GM19043 (cell line): Measurements from ENCODE around the gene MVP.

ENCODE experiments used
- ATAC-seq: cut with Tn5 transposase; IDR thresholded peaks from one replicate; pipeline ENCODE4 v1.9.1; 2021; ENCODE audit warnings: low read depth; ENCODE audit not compliant: unreplicated experiment

Gene MVP

GRCh38 chr16:29840240-29840639 lies 20.0 kb downstream of the MVP start:
- no peak for ATAC-seq

- no peak for ATAC-seq
Observed at GRCh38 chr16:29841631-29842030, 21.4 kb downstream of the MVP start.

GRCh38 chr16:29842732-29843346 lies 22.6 kb downstream of the MVP start:
- ATAC-seq = no peak

GRCh38 chr16:29843931-29844330 lies 23.7 kb downstream of the MVP start:
- ATAC-seq = no peak

GRCh38 chr16:29844575-29845331 lies 24.5 kb downstream of the MVP start:
- no peak for ATAC-seq

- ATAC-seq = no peak
Observed at GRCh38 chr16:29845656-29846055, 25.4 kb downstream of the MVP start.

GRCh38 chr16:29848420-29849297 lies 28.4 kb downstream of the MVP start:
- ATAC-seq = no peak

GRCh38 chr16:29849505-29849904 lies 29.2 kb downstream of the MVP start:
- no peak for ATAC-seq

GRCh38 chr16:29850998-29851397 lies 30.7 kb downstream of the MVP start:
- no peak for ATAC-seq

- ATAC-seq = no peak
Observed at GRCh38 chr16:29852654-29853053, 32.4 kb downstream of the MVP start.

GRCh38 chr16:29854520-29855100 lies 34.3 kb downstream of the MVP start:
- no peak for ATAC-seq

- no peak for ATAC-seq
Observed at GRCh38 chr16:29857133-29857760, 37.0 kb downstream of the MVP start.

- no peak for ATAC-seq
Observed at GRCh38 chr16:29858149-29858849, 38.0 kb downstream of the MVP start.

- ATAC-seq = no peak
Observed at GRCh38 chr16:29858974-29859373, 38.7 kb downstream of the MVP start.

- no peak for ATAC-seq
Observed at GRCh38 chr16:29860218-29860617, 40.0 kb downstream of the MVP start.

GRCh38 chr16:29862383-29862883 lies 42.2 kb downstream of the MVP start:
- ATAC-seq = no peak

GRCh38 chr16:29862884-29863668 lies 42.8 kb downstream of the MVP start, which contains the start of gene CDIPT:
TSS of gene CDIPT (minus strand) at chr16:29863226. CDS start at chr16:29862857, 369 bp downstream.
- peak; percentile 94 for ATAC-seq

GRCh38 chr16:29863669-29863984 lies 43.4 kb downstream of the MVP start:
- no peak for ATAC-seq

GRCh38 chr16:29864205-29864604 lies 43.9 kb downstream of the MVP start:
- ATAC-seq = no peak
